GM12891 (cell line): ENCODE measurements around the gene STARD4.

Experiments
- PAX5 ChIP-seq: IDR thresholded peaks from 2 replicates; pipeline ENCODE4 v1.6.1; 2011; ENCODE audit warnings: low read length, moderate library complexity, mild to moderate bottlenecking; ENCODE audit not compliant: insufficient read depth, severe bottlenecking
- POLR2A ChIP-seq: IDR thresholded peaks from 2 replicates; pipeline ENCODE4 v1.6.1; 2011; ENCODE audit warnings: low read depth, low read length, control low read depth
- POLR2AphosphoS5 ChIP-seq: IDR thresholded peaks from 2 replicates; pipeline ENCODE4 v1.6.1; 2011; ENCODE audit warnings: low read depth, low read length, control low read depth
- POU2F2 ChIP-seq: IDR thresholded peaks from 2 replicates; pipeline ENCODE4 v1.6.1; 2011; ENCODE audit warnings: low read depth, mild to moderate bottlenecking, control low read depth, low read length, moderate library complexity
- SPI1 ChIP-seq: IDR thresholded peaks from 2 replicates; pipeline ENCODE4 v1.6.1; 2011; ENCODE audit warnings: low read depth, low read length, control low read depth
- TAF1 ChIP-seq: IDR thresholded peaks from 2 replicates; pipeline ENCODE4 v1.6.1; 2011; ENCODE audit warnings: low read depth, low read length, control low read depth

- TF ChIP-seq POLR2A (no peak), TAF1 (no peak), POLR2AphosphoS5 (no peak), POU2F2 (no peak), SPI1 (no peak), PAX5 (no peak)
Observed at GRCh38 chr5:111559680-111560079, 47.3 kb upstream of the STARD4 start.
